Erythroblast (primary cell): ENCODE measurements around the gene CD48.

ENCODE experiments used
- GATA1 ChIP-seq: IDR thresholded peaks from 2 replicates; pipeline ENCODE4 v1.6.1; 2011; ENCODE audit warnings: low read depth, mild to moderate bottlenecking, control low read depth, low read length, moderate library complexity
- POLR2A ChIP-seq: IDR thresholded peaks from 2 replicates; pipeline ENCODE4 v1.6.1; 2011; ENCODE audit warnings: mild to moderate bottlenecking, low read length

GRCh38 chr1:160659566-160659965, 52.1 kb downstream of the CD48 start:
- no peak for TF ChIP-seq POLR2A
- TF ChIP-seq GATA1 = no peak
